Thymus (tissue), 14 donors: Measurements from ENCODE around the gene OR52E5. TPM values are rescaled to one million over a fixed set of nuclear protein-coding genes. Genes with fewer than 3 reads are reported as not detected.

Experiments
- DNase-seq, 9 donors: peaks; one replicate each; pipeline ENCODE4 v3.0.0-alpha.2; 2013; ENCODE audit warnings: low spot score in 9 of 9, low read depth in 6 of 9, missing footprints in 1 of 9
- H3K27ac ChIP-seq, 2 donors: one replicate each; pipeline ENCODE4 v1.5.1; 2013; ENCODE audit warnings: control low read depth in 1 of 2, low read depth in 1 of 2, low read length in 1 of 2, mild to moderate bottlenecking in 1 of 2, moderate library complexity in 1 of 2
- H3K27me3 ChIP-seq, 2 donors: one replicate each; pipeline ENCODE4 v1.5.1; 2013; ENCODE audit warnings: low read length in 1 of 2; ENCODE audit not compliant: control insufficient read depth in 2 of 2, insufficient read depth in 1 of 2
- H3K36me3 ChIP-seq, 2 donors: one replicate each; pipeline ENCODE4 v1.5.1; 2013; ENCODE audit warnings: low read length in 1 of 2, mild to moderate bottlenecking in 1 of 2, moderate library complexity in 1 of 2; ENCODE audit not compliant: control insufficient read depth in 2 of 2, insufficient read depth in 2 of 2
- H3K4me1 ChIP-seq, 2 donors: one replicate each; pipeline ENCODE4 v1.5.1; 2013; ENCODE audit warnings: low read length in 2 of 2; ENCODE audit not compliant: control insufficient read depth in 2 of 2, insufficient read depth in 2 of 2
- H3K4me3 ChIP-seq, 2 donors: one replicate each; pipeline ENCODE4 v1.5.1; 2013; ENCODE audit warnings: low read length in 2 of 2, control low read depth in 1 of 2, mild to moderate bottlenecking in 1 of 2
- H3K9me3 ChIP-seq, 2 donors: one replicate each; pipeline ENCODE4 v1.5.1; 2013; ENCODE audit warnings: low read length in 1 of 2, mild to moderate bottlenecking in 1 of 2; ENCODE audit not compliant: control insufficient read depth in 2 of 2, insufficient read depth in 1 of 2
- WGBS: extraction: QIAGEN DNeasy Blood & Tissue Kit; methylation state at CpG from one replicate; pipeline ENCODE4 v1.1.7; 2013; 5-methylcytosine and 5-hydroxymethylcytosine counted together
- long read RNA-seq, 10 donors: transcript quantifications; one replicate each; lab custom pipeline, GENCODE V29; 2026
- polyA plus RNA-seq: library from polyadenylated mRNA; stranded (reverse); fragments of 200-250 nt; gene quantifications from one replicate; pipeline ENCODE4 v1.2.3, GENCODE V29; 2013
- total RNA-seq: library from RNA; stranded (reverse); fragments of 120-200 nt; gene quantifications from one replicate; pipeline ENCODE4 v1.2.4, GENCODE V29; 2013
- donor health status: healthy.

The OR52E5 gene
- total RNA-seq (not detected), polyA plus RNA-seq (0.05 TPM)
- long read RNA-seq, donor 1: 0 reads
- long read RNA-seq, donor 2: 0 reads
- long read RNA-seq, donor 3: 0 reads
- long read RNA-seq, donor 4: 0 reads
- long read RNA-seq, donor 5: 0 reads
- long read RNA-seq, donor 6: 0 reads
- long read RNA-seq, donor 7: 0 reads
- long read RNA-seq, donor 8: 0 reads
- long read RNA-seq, donor 9: 0 reads
- long read RNA-seq, donor 10: 0 reads

DNA sequence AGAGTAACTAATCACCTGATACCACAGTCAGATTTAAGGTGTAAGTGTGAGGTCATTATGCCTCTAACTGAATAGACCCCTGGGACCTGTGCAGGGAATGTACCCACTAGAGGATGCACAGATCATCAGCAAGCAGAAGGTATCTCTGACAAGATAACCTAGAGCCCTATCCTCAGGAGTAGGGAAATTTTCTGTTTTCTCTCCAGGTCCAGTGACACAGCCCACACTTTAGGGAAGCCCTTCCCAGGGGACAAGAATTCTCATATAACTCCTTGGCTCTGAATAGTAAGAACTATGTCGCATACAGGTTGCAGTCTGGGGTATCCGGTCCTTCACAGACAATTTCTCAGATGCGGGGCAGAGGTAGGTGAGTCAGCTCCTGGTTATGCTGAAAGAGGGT is at the start of gene OR52E5:
Gene OR52E5, plus strand, starts transcription at position 301 of the 400 bp plus-strand sequence. CDS start 7,569 bp downstream, outside the sequence.
- H3K4me1 ChIP-seq: no peaks in the 10 kb centered on the region
- WGBS: 97% methylated on average over 3 of the region's 3 CpGs

DNA sequence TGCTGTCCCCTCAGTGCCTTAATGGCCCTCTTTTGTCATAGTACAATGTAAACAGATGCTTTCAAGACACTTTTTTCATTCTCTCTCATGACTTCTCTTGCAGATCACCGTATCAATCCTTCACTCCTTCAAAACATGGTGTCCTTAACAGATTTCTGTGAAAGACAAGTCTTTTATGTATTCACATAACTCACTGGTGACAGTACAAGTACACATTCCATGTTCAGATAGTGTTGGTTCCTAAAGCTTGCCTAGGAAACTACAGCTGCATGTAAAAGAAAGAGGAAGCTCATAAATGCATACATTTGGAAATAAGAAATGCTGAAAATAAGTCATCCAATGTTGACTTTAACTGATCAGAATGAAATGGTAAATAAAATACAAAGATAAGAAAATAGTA is 46.3 kb upstream of the OR52E5 start:
- Histone ChIP-seq H3K27ac (no peak overlapping the region), H3K27me3 (no peaks in the 10 kb centered on the region), H3K4me3 (no peak overlapping the region), H3K36me3 (no peaks in the 10 kb centered on the region), H3K4me1 (no peaks in the 10 kb centered on the region), H3K9me3 (no peaks in the 10 kb centered on the region)
- WGBS: 22% methylated on average over 1 of the region's 1 CpG
- no peak for DNase-seq

More for the DNA sequence above, at the start of gene OR52E5:
- no peak for DNase-seq
- no peaks in the 10 kb centered on the region for H3K36me3 ChIP-seq
- H3K27ac ChIP-seq: no peak within 1 kb of the TSS
- H3K9me3 ChIP-seq: no peaks in the 10 kb centered on the region
- H3K4me3 ChIP-seq: no peak within 1 kb of the TSS
- no peaks in the 10 kb centered on the region for H3K27me3 ChIP-seq

DNA sequence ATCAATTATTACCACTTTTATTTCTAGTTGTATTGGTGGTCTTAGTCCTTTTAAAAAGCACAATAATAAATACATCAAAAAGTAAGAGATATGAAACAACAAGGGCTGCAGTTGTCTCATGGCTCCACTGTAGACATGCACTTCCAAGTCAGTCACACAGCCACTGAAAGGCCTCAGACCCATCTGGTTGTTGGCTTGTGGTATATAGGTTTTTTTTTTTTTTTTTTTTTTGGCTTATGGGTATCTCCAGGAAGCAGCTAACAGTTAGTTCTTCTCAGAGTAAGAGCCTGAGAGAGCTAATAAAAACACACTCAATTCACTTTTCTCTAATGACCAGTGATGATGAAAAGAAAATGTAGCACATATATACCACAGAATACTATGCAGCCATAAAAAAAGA is 45.3 kb upstream of the OR52E5 start:
- Histone ChIP-seq H3K27me3 (no peaks in the 10 kb centered on the region), H3K4me3 (no peak overlapping the region), H3K27ac (no peak overlapping the region), H3K9me3 (no peaks in the 10 kb centered on the region), H3K4me1 (no peaks in the 10 kb centered on the region), H3K36me3 (no peaks in the 10 kb centered on the region)
- DNase-seq: no peak

DNA sequence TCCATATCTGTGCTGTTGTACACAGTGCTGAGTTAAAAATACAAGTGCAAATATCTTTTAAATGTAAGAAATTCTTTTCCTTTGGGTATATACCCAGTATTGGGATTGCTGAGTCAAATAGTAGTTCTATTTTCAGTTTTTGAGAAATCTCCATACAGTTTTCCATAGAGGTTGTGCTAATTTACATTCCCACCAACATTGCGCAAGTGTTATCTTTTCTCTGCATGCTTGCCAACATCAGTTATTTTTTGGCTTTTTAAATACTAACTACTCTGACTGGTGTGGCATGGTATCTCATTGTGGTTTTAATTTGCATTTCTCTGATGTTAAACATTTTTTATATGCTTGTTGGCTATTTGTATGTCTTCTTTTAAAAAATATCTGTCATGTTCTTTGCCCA is 42.0 kb upstream of the OR52E5 start:
- Histone ChIP-seq H3K27me3 (no peaks in the 10 kb centered on the region), H3K9me3 (no peaks in the 10 kb centered on the region), H3K36me3 (no peaks in the 10 kb centered on the region), H3K27ac (no peak overlapping the region), H3K4me3 (no peak overlapping the region), H3K4me1 (no peaks in the 10 kb centered on the region)
- WGBS: 98% methylated on average over 1 of the region's 1 CpG
- DNase-seq: no peak

DNA sequence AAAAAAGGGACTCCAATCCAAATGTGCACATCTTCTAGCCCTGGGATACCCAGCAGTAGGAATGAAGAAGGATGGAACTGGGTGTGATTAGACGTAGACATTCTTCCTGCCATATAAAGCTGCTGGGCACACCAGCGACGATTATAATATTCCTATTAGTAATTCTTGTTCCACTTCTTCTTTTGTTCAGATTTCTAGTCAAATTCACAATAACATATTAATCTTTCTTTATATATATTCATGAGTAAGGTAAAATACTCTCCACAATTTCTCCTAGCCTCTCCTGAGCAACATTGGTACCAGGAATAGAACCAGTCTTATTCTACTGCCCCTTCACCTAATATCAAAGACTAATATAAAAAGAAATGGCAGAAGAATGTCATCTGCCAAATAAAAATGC is 35.4 kb upstream of the OR52E5 start, which contains the start of gene OR52E8:
Gene OR52E8, minus strand, starts transcription at position 101 of the 400 bp plus-strand sequence. Its CDS starts 0 bp downstream, at position 101.
- 98% methylated on average over 3 of the region's 3 CpGs for WGBS

DNA sequence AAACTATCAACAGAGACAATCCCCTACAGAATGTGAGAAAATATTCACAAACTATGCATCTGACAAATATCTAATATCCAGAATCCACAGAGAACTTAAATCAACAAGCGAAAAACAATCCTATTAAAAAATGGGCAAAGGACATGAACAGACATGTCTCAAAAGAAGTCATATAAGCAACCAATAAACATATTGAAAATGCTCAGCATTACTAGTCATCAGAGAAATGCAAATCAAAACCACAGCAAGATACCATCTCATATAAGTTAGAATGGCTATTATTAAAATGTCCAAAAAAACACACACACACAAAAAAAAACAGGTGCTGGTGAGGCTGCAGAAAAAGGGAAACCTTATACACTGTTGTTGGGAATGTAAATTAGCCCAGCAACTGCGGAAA is 27.2 kb upstream of the OR52E5 start:
- Histone ChIP-seq H3K36me3 (no peaks in the 10 kb centered on the region), H3K27ac (no peak overlapping the region), H3K27me3 (no peaks in the 10 kb centered on the region), H3K4me1 (no peaks in the 10 kb centered on the region), H3K4me3 (no peak overlapping the region), H3K9me3 (no peaks in the 10 kb centered on the region)
- no peak for DNase-seq
- 95% methylated on average over 2 of the region's 2 CpGs for WGBS

More for the DNA sequence above, 35.4 kb upstream of the OR52E5 start, which contains the start of gene OR52E8:
- no peaks in the 10 kb centered on the region for H3K27me3 ChIP-seq
- no peaks in the 10 kb centered on the region for H3K36me3 ChIP-seq
- H3K9me3 ChIP-seq: no peaks in the 10 kb centered on the region
- H3K4me3 ChIP-seq: no peak within 1 kb of the TSS
- no peak for DNase-seq
- H3K4me1 ChIP-seq: no peaks in the 10 kb centered on the region
- H3K27ac ChIP-seq: no peak within 1 kb of the TSS

DNA sequence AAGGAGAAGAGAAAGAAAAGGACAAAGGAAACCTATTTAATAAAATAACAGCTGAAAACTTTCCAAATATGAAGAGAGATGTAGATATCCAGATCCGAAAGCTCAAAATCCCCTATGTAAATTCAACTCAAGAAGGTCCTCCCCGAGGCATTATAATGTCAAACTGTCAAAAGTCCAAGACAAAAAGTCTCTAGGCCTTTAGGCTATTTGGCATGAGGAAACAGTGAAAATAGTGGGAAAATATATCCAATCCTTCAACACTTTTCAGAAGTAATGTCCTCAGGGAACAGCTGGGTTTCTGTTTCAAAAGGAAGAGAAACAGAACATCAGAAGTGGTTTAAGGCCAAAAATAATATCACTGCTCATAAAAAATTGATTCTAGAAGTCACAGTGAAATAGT is 14.4 kb upstream of the OR52E5 start:
- H3K27me3 ChIP-seq: no peaks in the 10 kb centered on the region
- no peaks in the 10 kb centered on the region for H3K4me1 ChIP-seq
- no peaks in the 10 kb centered on the region for H3K36me3 ChIP-seq
- no peak for DNase-seq
- H3K9me3 ChIP-seq: no peaks in the 10 kb centered on the region
- no peak overlapping the region for H3K4me3 ChIP-seq
- 94% methylated on average over 2 of the region's 2 CpGs for WGBS
- H3K27ac ChIP-seq: no peak overlapping the region

DNA sequence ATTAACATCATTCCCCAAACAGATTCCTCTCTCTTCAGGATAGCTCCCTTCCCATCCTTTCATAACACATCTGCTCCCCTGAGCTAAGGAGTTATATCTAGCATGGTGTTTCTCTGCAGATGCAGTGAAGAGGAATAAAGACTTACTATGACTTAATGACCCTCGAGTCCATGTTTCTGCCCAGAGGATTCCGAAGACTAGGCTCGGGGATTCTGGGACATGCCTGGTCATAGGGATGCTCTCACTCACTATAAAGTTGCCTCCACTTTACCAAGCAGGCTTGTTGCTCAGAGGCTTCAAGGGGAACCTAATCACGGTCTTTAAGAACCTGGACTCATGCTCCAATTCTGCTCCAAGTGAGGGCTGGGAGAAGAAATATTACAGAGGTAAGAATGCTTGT is 12.7 kb upstream of the OR52E5 start, which contains the start of gene OR52E4:
Gene OR52E4, plus strand, starts transcription at position 301 of the 400 bp plus-strand sequence. CDS start 3,664 bp downstream, outside the sequence.
- Histone ChIP-seq H3K27me3 (no peaks in the 10 kb centered on the region), H3K9me3 (no peaks in the 10 kb centered on the region), H3K4me3 (no peak within 1 kb of the TSS), H3K4me1 (no peaks in the 10 kb centered on the region), H3K36me3 (no peaks in the 10 kb centered on the region), H3K27ac (no peak within 1 kb of the TSS)
- 94% methylated on average over 4 of the region's 4 CpGs for WGBS
- no peak for DNase-seq

DNA sequence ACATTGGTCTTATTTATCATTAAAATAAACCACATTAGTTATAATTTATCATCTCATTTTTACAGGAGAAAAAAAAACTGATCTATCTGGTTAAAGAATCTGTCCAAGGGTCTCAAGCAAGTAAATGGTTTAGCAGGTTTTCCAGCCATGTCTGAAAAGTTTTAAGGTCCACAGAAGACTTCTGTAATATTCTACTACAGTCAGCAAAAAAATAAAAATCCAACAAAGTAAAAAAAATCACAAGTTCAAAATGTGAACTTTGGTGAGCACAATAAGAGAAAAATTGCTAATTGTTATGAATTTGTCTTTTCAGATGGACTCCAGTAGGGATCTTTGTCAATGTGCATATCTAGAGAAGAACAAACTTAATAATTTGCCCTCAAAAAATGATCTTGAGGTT is 11.3 kb upstream of the OR52E5 start:
- Histone ChIP-seq H3K27ac (no peak overlapping the region), H3K36me3 (no peaks in the 10 kb centered on the region), H3K9me3 (no peaks in the 10 kb centered on the region), H3K4me3 (no peak overlapping the region), H3K27me3 (no peaks in the 10 kb centered on the region), H3K4me1 (no peaks in the 10 kb centered on the region)
- DNase-seq: no peak
